GM12864 (cell line): Measurements from ENCODE around the gene NUAK2.

ENCODE experiments used
- DNase-seq: peaks from one replicate; pipeline ENCODE4 v3.0.0-alpha.2; 2011; ENCODE audit warnings: low read depth
- H3K4me3 ChIP-seq: 2 replicates; pipeline ENCODE4 v1.5.1; 2011; ENCODE audit warnings: mild to moderate bottlenecking, low read depth, low read length, control low read depth
- CTCF ChIP-seq: IDR thresholded peaks from 2 replicates; pipeline ENCODE4 v1.5.1; 2011; ENCODE audit warnings: low read depth, mild to moderate bottlenecking, moderate library complexity, low read length, control low read depth, inconsistent platforms; ENCODE audit errors: missing control alignments

Gene NUAK2

GRCh38 chr1:205346956-205347574 is 25.5 kb upstream of the NUAK2 start:
- TF ChIP-seq CTCF = no peak
- DNase-seq = no peak
- no peak overlapping the region for H3K4me3 ChIP-seq

DNA sequence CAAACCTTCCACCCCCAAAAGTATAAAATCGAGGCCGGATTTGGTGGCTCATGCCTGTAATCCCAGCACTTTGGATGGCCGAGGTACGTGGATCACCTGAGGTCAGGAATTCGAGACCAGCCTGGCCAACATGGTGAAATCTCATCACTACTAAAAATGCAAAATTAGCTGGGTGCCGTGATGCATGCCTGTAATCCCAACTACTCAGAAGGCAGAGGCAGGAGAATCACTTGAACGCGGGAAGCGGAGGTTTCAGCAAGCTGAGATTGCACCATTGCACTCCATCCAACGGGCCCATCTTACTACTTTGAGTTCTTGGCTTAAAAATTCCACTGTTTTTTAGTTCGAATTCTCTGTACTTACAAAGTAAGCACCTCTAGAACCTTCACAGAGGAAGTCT is 24.2 kb upstream of the NUAK2 start:
- no peak for DNase-seq
- no peak for TF ChIP-seq CTCF
- no peak overlapping the region for H3K4me3 ChIP-seq

DNA sequence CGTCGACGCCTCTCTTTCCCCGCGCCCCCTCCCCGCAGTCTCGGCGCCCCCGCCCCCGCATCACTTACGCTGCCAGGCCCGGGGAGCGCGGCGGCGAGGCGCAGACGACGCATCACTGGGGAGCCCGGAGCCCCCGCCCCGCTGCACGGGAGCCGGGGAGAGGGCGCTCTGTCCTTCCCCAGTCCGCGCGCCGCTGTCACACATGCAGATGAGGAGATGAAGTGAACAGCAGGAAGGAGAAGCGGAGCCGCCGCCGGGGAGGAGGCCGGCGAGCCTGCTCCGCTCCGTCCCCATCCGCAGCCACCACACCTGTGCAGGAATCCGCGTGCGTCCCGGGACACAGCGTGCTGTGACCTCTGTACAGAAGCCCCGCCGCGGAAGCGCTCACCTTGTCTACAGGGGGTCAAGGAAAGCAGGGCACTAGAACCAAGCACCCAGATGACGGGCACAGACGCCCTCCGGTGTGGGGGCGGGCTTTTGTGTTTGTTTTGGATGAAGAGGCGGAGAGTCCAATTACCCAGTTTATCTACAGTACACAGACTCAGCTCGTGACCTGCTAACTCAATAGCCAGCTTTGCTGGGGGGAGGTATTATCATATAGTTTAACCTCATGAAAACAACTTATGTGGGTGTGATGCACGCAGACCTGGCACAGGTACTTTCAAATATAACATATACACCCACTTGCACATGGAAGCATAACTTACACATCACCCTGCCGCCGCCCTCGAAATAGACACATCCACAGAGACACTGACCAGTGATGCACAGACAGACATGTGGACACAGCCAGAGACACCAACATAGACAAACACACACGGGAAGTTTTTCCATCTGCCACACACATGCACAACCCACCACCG is 22.8 kb upstream of the NUAK2 start:
- H3K4me3 ChIP-seq = no peak overlapping the region
- no peak for TF ChIP-seq CTCF
- no peak for DNase-seq

DNA sequence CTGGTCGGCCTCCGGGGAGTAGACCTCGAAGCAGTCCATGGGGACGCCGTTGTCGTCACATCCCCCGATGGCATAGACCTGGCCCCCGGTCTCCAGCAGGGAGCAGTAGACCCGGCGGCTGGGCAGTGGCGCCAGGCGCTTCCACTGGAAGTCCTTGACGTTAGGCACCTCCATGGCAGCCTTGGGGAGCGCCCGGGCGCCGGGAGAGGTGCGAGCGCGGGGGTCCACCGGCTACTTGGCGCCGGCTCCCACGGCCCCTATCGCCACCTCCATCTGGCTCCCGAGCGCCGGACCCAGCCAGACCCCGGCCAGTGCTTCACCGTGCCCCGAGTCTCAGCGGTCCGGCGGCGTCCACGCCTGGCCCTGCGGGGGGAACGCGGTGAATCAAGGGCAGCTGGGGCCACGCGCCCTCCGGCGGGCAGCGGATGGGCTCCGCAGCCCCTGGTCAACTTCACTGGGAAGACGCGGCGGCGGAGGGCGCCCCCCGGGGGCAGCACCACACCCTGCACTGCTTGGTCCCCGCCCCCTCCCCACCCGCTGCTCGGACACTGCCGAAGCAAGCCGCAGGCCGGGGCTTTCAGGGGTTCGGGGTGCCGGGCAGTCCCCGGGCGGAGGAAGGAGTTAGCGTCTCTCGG is 22.0 kb upstream of the NUAK2 start:
- H3K4me3 ChIP-seq = no peak overlapping the region

GRCh38 chr1:205342986-205343385 is 21.4 kb upstream of the NUAK2 start:
- H3K4me3 ChIP-seq = no peak overlapping the region
- no peak for DNase-seq
- no peak for TF ChIP-seq CTCF

More for the DNA sequence above, 22.0 kb upstream of the NUAK2 start:
- DNase-seq = no peak
- peak; percentile 8 for TF ChIP-seq CTCF

- TF ChIP-seq CTCF = no peak
- DNase-seq = no peak
- H3K4me3 ChIP-seq = no peak overlapping the region
Observed at GRCh38 chr1:205340676-205341075, 19.1 kb upstream of the NUAK2 start.
